WTC11 (cell line): ENCODE data around the gene MRFAP1L1.

Experiments used
- CREB1 ChIP-seq: sonication (generic); formaldehyde crosslinking; IDR thresholded peaks from 2 replicates; pipeline ENCODE4 v1.8.0; 2023; ENCODE audit warnings: mild to moderate bottlenecking, missing genetic modification reagents
- FOXJ3 ChIP-seq: sonication (generic); formaldehyde crosslinking; IDR thresholded peaks from 2 replicates; pipeline ENCODE4 v1.9.0; 2021; ENCODE audit warnings: missing genetic modification reagents, mild to moderate bottlenecking, borderline replicate concordance
- JUN ChIP-seq: sonication (generic); formaldehyde crosslinking; IDR thresholded peaks from 2 replicates; pipeline ENCODE4 v1.8.0; 2023; ENCODE audit warnings: mild to moderate bottlenecking, missing genetic modification reagents
- MYBL2 ChIP-seq: sonication (generic); formaldehyde crosslinking; IDR thresholded peaks from 2 replicates; pipeline ENCODE4 v1.8.1; 2023; ENCODE audit warnings: mild to moderate bottlenecking, moderate library complexity, missing genetic modification reagents
- NFE2L1 ChIP-seq: sonication (generic); formaldehyde crosslinking; IDR thresholded peaks from 2 replicates; pipeline ENCODE4 v1.8.1; 2023; ENCODE audit warnings: missing genetic modification reagents
- NR1H2 ChIP-seq: sonication (generic); formaldehyde crosslinking; IDR thresholded peaks from 2 replicates; pipeline ENCODE4 v1.9.0; 2021; ENCODE audit warnings: mild to moderate bottlenecking, moderate library complexity, missing genetic modification reagents
- NR2C2 ChIP-seq: sonication (generic); formaldehyde crosslinking; IDR thresholded peaks from 2 replicates; pipeline ENCODE4 v1.8.0; 2022; ENCODE audit warnings: mild to moderate bottlenecking, missing genetic modification reagents
- ZNF138 ChIP-seq: sonication (generic); formaldehyde crosslinking; conservative IDR thresholded peaks from 2 replicates; pipeline ENCODE4 v1.8.1; 2022; ENCODE audit warnings: mild to moderate bottlenecking, moderate library complexity, missing genetic modification reagents
- TF ChIP-seq, protein P1 (sequence below): sonication (generic); formaldehyde crosslinking; IDR thresholded peaks from 2 replicates; pipeline ENCODE4 v1.8.1; 2023; ENCODE audit warnings: mild to moderate bottlenecking, missing genetic modification reagents
- TF ChIP-seq, protein P2 (sequence below): fragments of 200-600 bp; IDR thresholded peaks from 2 replicates; pipeline ENCODE4 v1.8.0; 2022; ENCODE audit warnings: antibody characterized with exemption
- TF ChIP-seq, protein P3 (sequence below): sonication (generic); formaldehyde crosslinking; IDR thresholded peaks from 2 replicates; pipeline ENCODE4 v1.8.0; 2023; ENCODE audit warnings: missing genetic modification reagents, mild to moderate bottlenecking, borderline replicate concordance
- TF ChIP-seq, protein P4 (sequence below): sonication (generic); formaldehyde crosslinking; IDR thresholded peaks from 2 replicates; pipeline ENCODE4 v1.8.1; 2022; ENCODE audit warnings: low read depth, missing genetic modification reagents, borderline replicate concordance
- TF ChIP-seq, protein P5 (sequence below): sonication (generic); formaldehyde crosslinking; IDR thresholded peaks from 2 replicates; pipeline ENCODE4 v1.8.1; 2023; ENCODE audit warnings: mild to moderate bottlenecking, missing genetic modification reagents
- TF ChIP-seq, protein P6 (sequence below): sonication (generic); formaldehyde crosslinking; IDR thresholded peaks from 2 replicates; pipeline ENCODE4 v1.8.0; 2022; ENCODE audit warnings: mild to moderate bottlenecking, missing genetic modification reagents

DNA sequence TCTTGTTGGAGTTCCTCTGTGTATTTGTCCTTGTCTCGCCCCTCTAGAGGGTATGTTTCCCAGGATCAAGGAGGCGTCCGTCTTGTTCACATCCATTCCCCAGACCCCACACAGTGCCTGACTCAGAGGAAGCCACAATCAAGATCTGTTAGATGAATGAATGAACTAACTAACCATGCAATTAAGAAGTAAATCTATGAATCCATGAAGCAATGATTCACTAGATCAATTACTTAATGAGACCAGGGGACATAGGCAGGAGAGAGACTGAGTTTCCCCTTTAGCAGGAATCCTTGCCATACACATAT, 18.2 kb upstream of the MRFAP1L1 start:
- TF ChIP-seq, protein P1, sequence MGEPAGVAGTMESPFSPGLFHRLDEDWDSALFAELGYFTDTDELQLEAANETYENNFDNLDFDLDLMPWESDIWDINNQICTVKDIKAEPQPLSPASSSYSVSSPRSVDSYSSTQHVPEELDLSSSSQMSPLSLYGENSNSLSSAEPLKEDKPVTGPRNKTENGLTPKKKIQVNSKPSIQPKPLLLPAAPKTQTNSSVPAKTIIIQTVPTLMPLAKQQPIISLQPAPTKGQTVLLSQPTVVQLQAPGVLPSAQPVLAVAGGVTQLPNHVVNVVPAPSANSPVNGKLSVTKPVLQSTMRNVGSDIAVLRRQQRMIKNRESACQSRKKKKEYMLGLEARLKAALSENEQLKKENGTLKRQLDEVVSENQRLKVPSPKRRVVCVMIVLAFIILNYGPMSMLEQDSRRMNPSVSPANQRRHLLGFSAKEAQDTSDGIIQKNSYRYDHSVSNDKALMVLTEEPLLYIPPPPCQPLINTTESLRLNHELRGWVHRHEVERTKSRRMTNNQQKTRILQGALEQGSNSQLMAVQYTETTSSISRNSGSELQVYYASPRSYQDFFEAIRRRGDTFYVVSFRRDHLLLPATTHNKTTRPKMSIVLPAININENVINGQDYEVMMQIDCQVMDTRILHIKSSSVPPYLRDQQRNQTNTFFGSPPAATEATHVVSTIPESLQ = no peak
- TF ChIP-seq CREB1 (CRISPR knock-in tag) (no peak), FOXJ3 (no peak), NR1H2 (no peak), NFE2L1 (CRISPR knock-in tag) (no peak), ZNF138 (no peak), MYBL2 (CRISPR knock-in tag) (no peak), NR2C2 (CRISPR knock-in tag) (no peak), JUN (CRISPR knock-in tag) (no peak)
- TF ChIP-seq, protein P2, sequence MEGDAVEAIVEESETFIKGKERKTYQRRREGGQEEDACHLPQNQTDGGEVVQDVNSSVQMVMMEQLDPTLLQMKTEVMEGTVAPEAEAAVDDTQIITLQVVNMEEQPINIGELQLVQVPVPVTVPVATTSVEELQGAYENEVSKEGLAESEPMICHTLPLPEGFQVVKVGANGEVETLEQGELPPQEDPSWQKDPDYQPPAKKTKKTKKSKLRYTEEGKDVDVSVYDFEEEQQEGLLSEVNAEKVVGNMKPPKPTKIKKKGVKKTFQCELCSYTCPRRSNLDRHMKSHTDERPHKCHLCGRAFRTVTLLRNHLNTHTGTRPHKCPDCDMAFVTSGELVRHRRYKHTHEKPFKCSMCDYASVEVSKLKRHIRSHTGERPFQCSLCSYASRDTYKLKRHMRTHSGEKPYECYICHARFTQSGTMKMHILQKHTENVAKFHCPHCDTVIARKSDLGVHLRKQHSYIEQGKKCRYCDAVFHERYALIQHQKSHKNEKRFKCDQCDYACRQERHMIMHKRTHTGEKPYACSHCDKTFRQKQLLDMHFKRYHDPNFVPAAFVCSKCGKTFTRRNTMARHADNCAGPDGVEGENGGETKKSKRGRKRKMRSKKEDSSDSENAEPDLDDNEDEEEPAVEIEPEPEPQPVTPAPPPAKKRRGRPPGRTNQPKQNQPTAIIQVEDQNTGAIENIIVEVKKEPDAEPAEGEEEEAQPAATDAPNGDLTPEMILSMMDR = no peak
- TF ChIP-seq, protein P3, sequence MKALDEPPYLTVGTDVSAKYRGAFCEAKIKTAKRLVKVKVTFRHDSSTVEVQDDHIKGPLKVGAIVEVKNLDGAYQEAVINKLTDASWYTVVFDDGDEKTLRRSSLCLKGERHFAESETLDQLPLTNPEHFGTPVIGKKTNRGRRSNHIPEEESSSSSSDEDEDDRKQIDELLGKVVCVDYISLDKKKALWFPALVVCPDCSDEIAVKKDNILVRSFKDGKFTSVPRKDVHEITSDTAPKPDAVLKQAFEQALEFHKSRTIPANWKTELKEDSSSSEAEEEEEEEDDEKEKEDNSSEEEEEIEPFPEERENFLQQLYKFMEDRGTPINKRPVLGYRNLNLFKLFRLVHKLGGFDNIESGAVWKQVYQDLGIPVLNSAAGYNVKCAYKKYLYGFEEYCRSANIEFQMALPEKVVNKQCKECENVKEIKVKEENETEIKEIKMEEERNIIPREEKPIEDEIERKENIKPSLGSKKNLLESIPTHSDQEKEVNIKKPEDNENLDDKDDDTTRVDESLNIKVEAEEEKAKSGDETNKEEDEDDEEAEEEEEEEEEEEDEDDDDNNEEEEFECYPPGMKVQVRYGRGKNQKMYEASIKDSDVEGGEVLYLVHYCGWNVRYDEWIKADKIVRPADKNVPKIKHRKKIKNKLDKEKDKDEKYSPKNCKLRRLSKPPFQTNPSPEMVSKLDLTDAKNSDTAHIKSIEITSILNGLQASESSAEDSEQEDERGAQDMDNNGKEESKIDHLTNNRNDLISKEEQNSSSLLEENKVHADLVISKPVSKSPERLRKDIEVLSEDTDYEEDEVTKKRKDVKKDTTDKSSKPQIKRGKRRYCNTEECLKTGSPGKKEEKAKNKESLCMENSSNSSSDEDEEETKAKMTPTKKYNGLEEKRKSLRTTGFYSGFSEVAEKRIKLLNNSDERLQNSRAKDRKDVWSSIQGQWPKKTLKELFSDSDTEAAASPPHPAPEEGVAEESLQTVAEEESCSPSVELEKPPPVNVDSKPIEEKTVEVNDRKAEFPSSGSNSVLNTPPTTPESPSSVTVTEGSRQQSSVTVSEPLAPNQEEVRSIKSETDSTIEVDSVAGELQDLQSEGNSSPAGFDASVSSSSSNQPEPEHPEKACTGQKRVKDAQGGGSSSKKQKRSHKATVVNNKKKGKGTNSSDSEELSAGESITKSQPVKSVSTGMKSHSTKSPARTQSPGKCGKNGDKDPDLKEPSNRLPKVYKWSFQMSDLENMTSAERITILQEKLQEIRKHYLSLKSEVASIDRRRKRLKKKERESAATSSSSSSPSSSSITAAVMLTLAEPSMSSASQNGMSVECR (CRISPR knock-in tag) = no peak
- TF ChIP-seq, protein P4, sequence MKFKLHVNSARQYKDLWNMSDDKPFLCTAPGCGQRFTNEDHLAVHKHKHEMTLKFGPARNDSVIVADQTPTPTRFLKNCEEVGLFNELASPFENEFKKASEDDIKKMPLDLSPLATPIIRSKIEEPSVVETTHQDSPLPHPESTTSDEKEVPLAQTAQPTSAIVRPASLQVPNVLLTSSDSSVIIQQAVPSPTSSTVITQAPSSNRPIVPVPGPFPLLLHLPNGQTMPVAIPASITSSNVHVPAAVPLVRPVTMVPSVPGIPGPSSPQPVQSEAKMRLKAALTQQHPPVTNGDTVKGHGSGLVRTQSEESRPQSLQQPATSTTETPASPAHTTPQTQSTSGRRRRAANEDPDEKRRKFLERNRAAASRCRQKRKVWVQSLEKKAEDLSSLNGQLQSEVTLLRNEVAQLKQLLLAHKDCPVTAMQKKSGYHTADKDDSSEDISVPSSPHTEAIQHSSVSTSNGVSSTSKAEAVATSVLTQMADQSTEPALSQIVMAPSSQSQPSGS (CRISPR knock-in tag) = no peak
- TF ChIP-seq, protein P5, sequence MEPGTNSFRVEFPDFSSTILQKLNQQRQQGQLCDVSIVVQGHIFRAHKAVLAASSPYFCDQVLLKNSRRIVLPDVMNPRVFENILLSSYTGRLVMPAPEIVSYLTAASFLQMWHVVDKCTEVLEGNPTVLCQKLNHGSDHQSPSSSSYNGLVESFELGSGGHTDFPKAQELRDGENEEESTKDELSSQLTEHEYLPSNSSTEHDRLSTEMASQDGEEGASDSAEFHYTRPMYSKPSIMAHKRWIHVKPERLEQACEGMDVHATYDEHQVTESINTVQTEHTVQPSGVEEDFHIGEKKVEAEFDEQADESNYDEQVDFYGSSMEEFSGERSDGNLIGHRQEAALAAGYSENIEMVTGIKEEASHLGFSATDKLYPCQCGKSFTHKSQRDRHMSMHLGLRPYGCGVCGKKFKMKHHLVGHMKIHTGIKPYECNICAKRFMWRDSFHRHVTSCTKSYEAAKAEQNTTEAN (CRISPR knock-in tag) = no peak
- TF ChIP-seq, protein P6, sequence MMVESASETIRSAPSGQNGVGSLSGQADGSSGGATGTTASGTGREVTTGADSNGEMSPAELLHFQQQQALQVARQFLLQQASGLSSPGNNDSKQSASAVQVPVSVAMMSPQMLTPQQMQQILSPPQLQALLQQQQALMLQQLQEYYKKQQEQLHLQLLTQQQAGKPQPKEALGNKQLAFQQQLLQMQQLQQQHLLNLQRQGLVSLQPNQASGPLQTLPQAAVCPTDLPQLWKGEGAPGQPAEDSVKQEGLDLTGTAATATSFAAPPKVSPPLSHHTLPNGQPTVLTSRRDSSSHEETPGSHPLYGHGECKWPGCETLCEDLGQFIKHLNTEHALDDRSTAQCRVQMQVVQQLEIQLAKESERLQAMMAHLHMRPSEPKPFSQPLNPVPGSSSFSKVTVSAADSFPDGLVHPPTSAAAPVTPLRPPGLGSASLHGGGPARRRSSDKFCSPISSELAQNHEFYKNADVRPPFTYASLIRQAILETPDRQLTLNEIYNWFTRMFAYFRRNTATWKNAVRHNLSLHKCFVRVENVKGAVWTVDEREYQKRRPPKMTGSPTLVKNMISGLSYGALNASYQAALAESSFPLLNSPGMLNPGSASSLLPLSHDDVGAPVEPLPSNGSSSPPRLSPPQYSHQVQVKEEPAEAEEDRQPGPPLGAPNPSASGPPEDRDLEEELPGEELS = no peak
